Liver (tissue), 3 donors: ENCODE data around the gene GRIK2.

Experiments
- CTCF ChIP-seq: fragments of 150-350 bp; IDR thresholded peaks from 2 replicates; pipeline ENCODE4 v1.5.1; 2017; ENCODE audit warnings: improper control_type of control experiment, low read depth, low read length; ENCODE audit not compliant: missing input control
- GABPA ChIP-seq, 2 donors: IDR thresholded peaks in 1 of 2; conservative IDR thresholded peaks in 1 of 2; 2 replicates each; pipeline ENCODE4 v1.6.1; 2016; ENCODE audit warnings: antibody characterized with exemption in 2 of 2, mild to moderate bottlenecking in 1 of 2, moderate library complexity in 1 of 2
- JUND ChIP-seq, 2 donors: IDR thresholded peaks; 2 replicates each; pipeline ENCODE4 v1.6.1; 2016; ENCODE audit warnings: antibody characterized with exemption in 2 of 2
- RAD21 ChIP-seq, 2 donors: IDR thresholded peaks; 2 replicates each; pipeline ENCODE4 v1.6.1; 2016; ENCODE audit warnings: antibody characterized with exemption in 2 of 2, mild to moderate bottlenecking in 2 of 2
- TAF1 ChIP-seq: conservative IDR thresholded peaks from 2 replicates; pipeline ENCODE4 v1.6.1; 2016; ENCODE audit warnings: antibody characterized with exemption, mild to moderate bottlenecking
- YY1 ChIP-seq: IDR thresholded peaks from 2 replicates; pipeline ENCODE4 v1.6.1; 2016; ENCODE audit warnings: antibody characterized with exemption, mild to moderate bottlenecking
- TF ChIP-seq, protein P1 (sequence below): IDR thresholded peaks from 2 replicates; pipeline ENCODE4 v1.6.1; 2016; ENCODE audit warnings: antibody characterized with exemption
- donor health status: healthy.
- donor health status: healthy.

DNA sequence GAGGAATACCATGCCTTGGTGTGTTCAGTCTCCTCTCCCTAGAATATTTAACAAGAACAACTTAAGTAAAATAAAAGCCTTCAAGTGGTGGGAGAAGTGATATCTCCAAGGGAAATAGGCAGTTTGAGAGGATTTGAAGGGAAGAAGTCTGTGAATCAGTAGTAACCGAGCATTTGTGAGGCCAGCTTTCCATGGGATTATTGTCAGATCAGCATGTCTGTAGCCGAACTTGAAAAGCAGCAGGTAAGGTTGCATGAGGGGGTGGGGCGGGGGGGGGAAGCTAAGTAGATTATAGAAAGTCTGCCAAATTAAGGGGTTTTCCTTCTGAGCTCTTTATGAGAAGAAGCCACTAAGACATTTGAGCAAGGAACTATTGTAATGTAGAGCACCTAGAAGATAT lies 92.6 kb downstream of the GRIK2 start:
- TF ChIP-seq YY1 (no peak), JUND (IDR thresholded peaks at IDR 0.05) (no peak), CTCF (no peak), RAD21 (IDR thresholded peaks at IDR 0.05) (no peak), GABPA (IDR thresholded peaks at IDR 0.05 in 1 of 2, conservative IDR thresholded peaks at IDR 0.05 in 1 of 2) (no peak), TAF1 (no peak)
- TF ChIP-seq, protein P1, sequence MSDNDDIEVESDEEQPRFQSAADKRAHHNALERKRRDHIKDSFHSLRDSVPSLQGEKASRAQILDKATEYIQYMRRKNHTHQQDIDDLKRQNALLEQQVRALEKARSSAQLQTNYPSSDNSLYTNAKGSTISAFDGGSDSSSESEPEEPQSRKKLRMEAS: no peak
